Anterior cingulate cortex (tissue), 58 donors: ENCODE results near the gene CDC42EP5.
"Not testable (repeated sequence)": the region's sequence is repeated elsewhere in the genome, so short reads cannot be mapped to it uniquely, and the experiment has no call there.

ENCODE experiments used
- DNase-seq, 58 donors: peaks; one replicate each; lab custom pipeline; 2025; lab: John Stamatoyannopoulos, UW

The CDC42EP5 gene

GRCh38 chr19:54492568-54492967 is 19.5 kb upstream of the CDC42EP5 start:
- DNase-seq: no peak

- no peak for DNase-seq
These were observed 16.7 kb upstream of the CDC42EP5 start for GRCh38 chr19:54489766-54490165.

DNA sequence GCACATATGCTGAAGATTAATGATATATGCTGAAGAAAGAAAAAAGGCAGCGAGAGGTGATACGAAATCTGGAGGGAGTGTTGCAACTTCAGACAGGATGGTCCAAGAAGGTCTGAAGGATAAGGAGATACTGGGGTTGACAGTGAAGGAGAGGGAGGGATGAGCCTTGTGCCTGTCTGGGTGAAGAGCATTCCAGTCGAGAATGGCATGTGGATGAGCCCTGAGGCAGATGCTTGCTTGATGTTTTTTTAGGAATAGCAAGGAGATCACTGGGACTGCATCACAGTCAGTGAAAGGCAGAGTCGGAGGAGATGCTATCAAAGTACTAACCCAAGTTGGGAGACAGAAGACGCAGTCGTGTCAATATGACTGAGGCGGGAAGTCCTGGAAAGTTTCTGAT is 16.2 kb upstream of the CDC42EP5 start:
- DNase-seq: no peak

GRCh38 chr19:54485851-54486250 is 12.8 kb upstream of the CDC42EP5 start:
- no peak for DNase-seq

GRCh38 chr19:54484451-54484850 is 11.4 kb upstream of the CDC42EP5 start:
- no peak for DNase-seq

GRCh38 chr19:54482889-54483288 is 9.8 kb upstream of the CDC42EP5 start:
- no peak for DNase-seq

DNA sequence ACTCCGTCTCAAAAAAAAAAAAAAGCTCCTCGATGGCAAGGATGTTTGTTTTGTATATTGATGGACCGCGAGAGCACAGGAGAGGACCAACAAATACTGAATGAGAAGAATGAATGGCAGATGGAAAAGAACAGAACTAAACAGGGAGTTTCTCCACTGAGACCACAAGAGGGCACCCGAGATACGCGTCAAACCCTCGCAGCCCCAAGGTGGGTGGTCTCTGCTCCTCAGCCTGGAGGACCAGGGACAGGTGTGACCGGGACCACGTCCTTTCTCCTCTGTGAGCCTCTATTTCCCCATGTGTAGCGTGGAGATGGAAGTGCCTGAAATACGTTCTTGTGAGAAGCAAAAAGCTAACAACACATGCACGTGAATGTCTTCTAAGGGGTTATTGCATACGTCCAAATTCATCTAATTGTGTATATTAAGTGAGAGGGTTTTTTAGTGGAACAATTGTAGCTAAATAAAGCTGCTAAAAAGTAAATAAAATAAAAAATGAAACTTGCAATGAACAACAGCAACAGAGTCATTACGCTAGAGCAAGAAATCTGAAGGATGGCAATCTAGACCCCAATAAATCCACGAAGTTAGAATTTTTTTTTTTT is 8.3 kb upstream of the CDC42EP5 start:
- DNase-seq: peak in 10 of 58 donors; percentile 6 to 23 (median 14)

DNA sequence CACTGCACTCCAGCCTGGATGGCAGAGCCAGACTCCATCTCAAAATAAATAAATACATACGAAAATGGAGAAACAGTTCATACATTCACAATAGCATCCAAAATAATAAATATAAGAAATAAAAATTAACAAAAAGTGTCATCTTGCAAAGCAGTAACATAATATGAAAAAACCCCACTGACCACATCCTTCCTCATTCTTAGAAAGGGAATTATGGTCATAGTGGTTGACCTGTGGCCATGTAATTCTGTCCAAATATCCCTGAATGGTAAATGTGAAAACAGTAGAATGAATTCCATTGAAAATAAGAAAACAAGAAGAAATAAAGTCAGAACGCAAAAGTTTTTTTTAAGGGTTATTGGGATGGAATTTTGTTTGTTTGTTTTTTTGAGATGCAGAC is 7.0 kb upstream of the CDC42EP5 start:
- no peak for DNase-seq

GRCh38 chr19:54478677-54479266 is 5.7 kb upstream of the CDC42EP5 start:
- DNase-seq: peak in 3 of 58 donors; percentile 2 to 12 (median 7)

GRCh38 chr19:54477650-54478049 is 4.6 kb upstream of the CDC42EP5 start:
- DNase-seq: no peak

- DNase-seq: no peak
These were observed 2.6 kb upstream of the CDC42EP5 start for GRCh38 chr19:54475706-54476105.

GRCh38 chr19:54473892-54474372 is 836 bp upstream of the CDC42EP5 start:
- DNase-seq: no peak

DNA sequence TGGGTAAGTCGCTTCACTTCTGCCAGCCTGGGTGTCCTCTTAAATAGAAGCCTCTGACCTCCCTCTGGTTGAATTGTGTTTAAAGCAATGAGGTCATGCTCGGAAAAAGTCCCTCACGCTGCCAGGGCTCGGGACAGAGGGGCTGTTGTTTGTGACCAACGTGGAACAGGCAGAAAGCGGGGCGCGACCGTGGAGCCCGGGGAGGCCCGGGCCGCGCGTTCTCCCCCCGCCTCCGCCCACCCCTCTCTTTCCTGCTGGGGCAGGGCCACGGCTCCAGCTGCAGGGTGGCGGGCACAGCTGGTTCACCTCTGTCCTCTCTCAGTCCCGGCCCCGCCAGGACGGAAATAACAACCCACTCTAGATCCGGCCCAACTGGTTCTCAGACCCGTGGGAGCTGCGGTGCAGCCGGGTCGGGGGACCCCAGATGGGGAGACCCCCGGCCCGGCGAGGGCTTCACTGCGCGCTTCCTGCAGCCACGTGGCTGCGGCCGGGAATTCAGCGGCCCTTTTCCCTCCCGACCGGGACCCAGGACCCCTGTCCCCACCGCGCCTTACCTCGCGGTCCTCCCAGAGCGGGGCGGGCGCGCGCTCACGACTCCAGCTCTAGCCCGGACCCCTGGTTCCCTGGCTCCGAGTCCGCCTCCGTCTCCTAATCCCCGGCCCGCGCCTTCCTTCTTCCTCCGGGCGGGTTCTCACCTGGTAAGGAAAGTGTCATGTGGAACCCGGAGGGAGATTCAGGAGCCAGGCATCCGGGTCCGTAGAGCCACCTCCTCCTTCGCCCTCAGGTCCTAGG is 1.9 kb downstream of the CDC42EP5 start:
- peak in 30 of 58 donors; percentile 3 to 67 (median 29) for DNase-seq

- DNase-seq: no peak
These were observed 2.7 kb downstream of the CDC42EP5 start for GRCh38 chr19:54470276-54470887.

- no peak for DNase-seq
These were observed 3.6 kb downstream of the CDC42EP5 start for GRCh38 chr19:54469496-54469934.

- DNase-seq: not testable (repeated sequence)
These were observed 7.0 kb downstream of the CDC42EP5 start for GRCh38 chr19:54466110-54466480.

GRCh38 chr19:54465426-54466109 is 7.5 kb downstream of the CDC42EP5 start:
- no peak for DNase-seq

GRCh38 chr19:54464630-54465425 is 8.3 kb downstream of the CDC42EP5 start:
- DNase-seq: peak in 56 of 58 donors; percentile 17 to 88 (median 76)

- DNase-seq: peak in 52 of 58 donors; percentile 43 to 93 (median 76)
These were observed 9.0 kb downstream of the CDC42EP5 start for GRCh38 chr19:54464044-54464629.
